Keratinocyte (primary cell): ENCODE results near the gene TRIM59. TPM values are rescaled to one million over a fixed set of nuclear protein-coding genes. Genes with fewer than 3 reads are reported as not detected.

ENCODE experiments used
- DNase-seq: peaks from one replicate; pipeline ENCODE4 v3.0.0-alpha.2; 2011; ENCODE audit warnings: low read depth, missing footprints, low spot score
- FAIRE-seq: peaks from 2 replicates; lab custom pipeline; 2011; peaks lifted over from hg19 to GRCh38; lab: Jason Lieb, UNC
- H2AFZ ChIP-seq: 2 replicates; pipeline ENCODE4 v1.6.0; 2012; ENCODE audit warnings: low read length, control low read depth, inconsistent platforms; ENCODE audit not compliant: control insufficient read depth
- H3K27ac ChIP-seq: 2 replicates; pipeline ENCODE4 v1.5.1; 2011; ENCODE audit warnings: low read length; ENCODE audit not compliant: control insufficient read depth, insufficient read depth
- H3K27me3 ChIP-seq: 3 replicates; pipeline ENCODE4 v1.6.0; 2011; ENCODE audit warnings: low read length; ENCODE audit not compliant: control insufficient read depth, insufficient read depth; ENCODE audit errors: extremely low read depth
- H3K36me3 ChIP-seq, 2 experiments: 2 replicates in 1 of 2; 3 replicates in 1 of 2; pipeline ENCODE4 v1.5.1; 2011; ENCODE audit warnings: low read length in 2 of 2, mild to moderate bottlenecking in 1 of 2; ENCODE audit not compliant: control insufficient read depth in 2 of 2, insufficient read depth in 2 of 2; ENCODE audit errors: extremely low read depth in 1 of 2
- H3K4me1 ChIP-seq: 3 replicates; pipeline ENCODE4 v1.5.1; 2011; ENCODE audit warnings: low read length; ENCODE audit not compliant: control insufficient read depth, insufficient read depth; ENCODE audit errors: extremely low read depth
- H3K4me2 ChIP-seq: 3 replicates; pipeline ENCODE4 v1.6.0; 2011; ENCODE audit warnings: low read depth, low read length; ENCODE audit not compliant: control insufficient read depth, insufficient read depth; ENCODE audit errors: extremely low read depth
- H3K4me3 ChIP-seq, 3 experiments: fragments of 200-600 bp in 1 of 3; sonication (generic) in 1 of 3; 2 replicates in 2 of 3; 3 replicates in 1 of 3; pipeline ENCODE4 v1.5.1; 2011 to 2016; ENCODE audit warnings: low read length in 3 of 3, mild to moderate bottlenecking in 3 of 3, control low read depth in 2 of 3, inconsistent platforms in 1 of 3, low read depth in 1 of 3, mixed read lengths in 1 of 3, mixed run types in 1 of 3, moderate library complexity in 1 of 3; ENCODE audit not compliant: control insufficient read depth in 2 of 3, insufficient read depth in 2 of 3; ENCODE audit errors: extremely low read depth in 1 of 3
- H3K79me2 ChIP-seq: 2 replicates; pipeline ENCODE4 v1.6.0; 2012; ENCODE audit warnings: low read length; ENCODE audit not compliant: control insufficient read depth, insufficient read depth
- H3K9ac ChIP-seq: 3 replicates; pipeline ENCODE4 v1.6.0; 2011; ENCODE audit warnings: low read length; ENCODE audit not compliant: control insufficient read depth, insufficient read depth; ENCODE audit errors: extremely low read depth
- H3K9me1 ChIP-seq: 3 replicates; pipeline ENCODE4 v1.6.0; 2011; ENCODE audit warnings: low read length; ENCODE audit not compliant: control insufficient read depth, insufficient read depth; ENCODE audit errors: extremely low read depth
- H3K9me3 ChIP-seq: 2 replicates; pipeline ENCODE4 v1.5.1; 2012; ENCODE audit warnings: low read depth, low read length; ENCODE audit not compliant: control insufficient read depth
- H4K20me1 ChIP-seq: 3 replicates; pipeline ENCODE4 v1.6.0; 2011; ENCODE audit warnings: low read length; ENCODE audit not compliant: control insufficient read depth, insufficient read depth; ENCODE audit errors: extremely low read depth
- EZH2 ChIP-seq: IDR thresholded peaks from one replicate; pipeline ENCODE4 v1.6.1; 2012; ENCODE audit warnings: inconsistent platforms, mild to moderate bottlenecking, low read length, moderate library complexity
- dilution Hi-C: fragments of 300-500 bp; cut with MboI; formaldehyde crosslinking; loops from one replicate; pipeline ENCODE4 v1.7.0; 2020; ENCODE audit warnings: low sequenced_read_pairs; ENCODE audit not compliant: extremely low pct_ligation_motif_present
- polyA plus RNA-seq, 5 experiments: library from polyadenylated mRNA; depleted of rRNA in 3 of 5; stranded (reverse) in 3 of 5; stranded (forward) in 1 of 5; unstranded in 1 of 5; fragments of >200 nt; gene quantifications; 1 replicate in 1 of 5; 2 replicates in 3 of 5; 3 replicates in 1 of 5; pipeline versions ENCODE4 v1.2.1 to v1.2.3, GENCODE V29; 2011 to 2012; ENCODE audit warnings: missing spikeins in 2 of 5, low read depth in 1 of 5, low replicate concordance in 1 of 5
- TF ChIP-seq, protein P1 (sequence below), 3 experiments: IDR thresholded peaks in 1 of 3; conservative IDR thresholded peaks in 1 of 3; optimal IDR thresholded peaks in 1 of 3; 2 replicates in 2 of 3; 3 replicates in 1 of 3; pipeline versions ENCODE3 to v1.5.1; 2011; ENCODE audit warnings: low read length in 3 of 3, mild to moderate bottlenecking in 3 of 3, moderate library complexity in 2 of 3, control low read depth in 1 of 3, inconsistent platforms in 1 of 3; ENCODE audit not compliant: insufficient read depth in 2 of 3; ENCODE audit errors: extremely low read depth in 1 of 3

Gene TRIM59
- polyA plus RNA-seq, 1 donor (not counting 4 experiments of a cell fraction or from before 2014, with no cell fraction given) = 8.0 TPM

- H3K9ac ChIP-seq = no peak overlapping the region
- H3K27ac ChIP-seq = peak overlapping the region; percentile 32
- H3K4me1 ChIP-seq = peaks cover 25% of the 10 kb centered on the region
- DNase-seq (no peak), FAIRE-seq (no peak)
- no peaks in the 10 kb centered on the region for H4K20me1 ChIP-seq
- H3K9me1 ChIP-seq = no peaks in the 10 kb centered on the region
- peaks cover 65% of the 10 kb centered on the region for H3K79me2 ChIP-seq
- TF ChIP-seq, protein P1, sequence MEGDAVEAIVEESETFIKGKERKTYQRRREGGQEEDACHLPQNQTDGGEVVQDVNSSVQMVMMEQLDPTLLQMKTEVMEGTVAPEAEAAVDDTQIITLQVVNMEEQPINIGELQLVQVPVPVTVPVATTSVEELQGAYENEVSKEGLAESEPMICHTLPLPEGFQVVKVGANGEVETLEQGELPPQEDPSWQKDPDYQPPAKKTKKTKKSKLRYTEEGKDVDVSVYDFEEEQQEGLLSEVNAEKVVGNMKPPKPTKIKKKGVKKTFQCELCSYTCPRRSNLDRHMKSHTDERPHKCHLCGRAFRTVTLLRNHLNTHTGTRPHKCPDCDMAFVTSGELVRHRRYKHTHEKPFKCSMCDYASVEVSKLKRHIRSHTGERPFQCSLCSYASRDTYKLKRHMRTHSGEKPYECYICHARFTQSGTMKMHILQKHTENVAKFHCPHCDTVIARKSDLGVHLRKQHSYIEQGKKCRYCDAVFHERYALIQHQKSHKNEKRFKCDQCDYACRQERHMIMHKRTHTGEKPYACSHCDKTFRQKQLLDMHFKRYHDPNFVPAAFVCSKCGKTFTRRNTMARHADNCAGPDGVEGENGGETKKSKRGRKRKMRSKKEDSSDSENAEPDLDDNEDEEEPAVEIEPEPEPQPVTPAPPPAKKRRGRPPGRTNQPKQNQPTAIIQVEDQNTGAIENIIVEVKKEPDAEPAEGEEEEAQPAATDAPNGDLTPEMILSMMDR (optimal IDR thresholded peaks at IDR 0.05 in 1 of 3, IDR thresholded peaks at IDR 0.05 in 1 of 3, conservative IDR thresholded peaks at IDR 0.05 in 1 of 3; ENCODE audit: extremely low read depth in 1 of 3, insufficient read depth in 2 of 3, low read length in 3 of 3) = no peak
- no peak for TF ChIP-seq EZH2
- no peak overlapping the region for H3K4me2 ChIP-seq
- no peaks in the 10 kb centered on the region for H3K27me3 ChIP-seq
- H2AFZ ChIP-seq = no peak overlapping the region
- dilution Hi-C loops = no loop called here
- H3K9me3 ChIP-seq = peaks cover 3% of the 10 kb centered on the region
- peaks cover 0 to 9% of the 10 kb centered on the region in 2 experiments for H3K36me3 ChIP-seq
- no peak overlapping the region for H3K4me3 ChIP-seq
These were observed 3.0 kb downstream of the TRIM59 start for GRCh38 chr3:160446522-160447056.

- Histone ChIP-seq H4K20me1 (no peaks in the 10 kb centered on the region), H3K4me3 (no peak overlapping the region), H3K4me2 (no peak overlapping the region), H3K27me3 (no peaks in the 10 kb centered on the region), H3K9me3 (peaks cover 3% of the 10 kb centered on the region), H3K36me3 (peaks cover 0 to 9% of the 10 kb centered on the region in 2 experiments), H3K4me1 (peaks cover 24% of the 10 kb centered on the region), H3K9me1 (no peaks in the 10 kb centered on the region), H2AFZ (no peak overlapping the region), H3K79me2 (peaks cover 70% of the 10 kb centered on the region), H3K27ac (no peak overlapping the region), H3K9ac (no peak overlapping the region)
- DNase-seq (no peak), FAIRE-seq (no peak)
- no peak for TF ChIP-seq EZH2
- TF ChIP-seq, protein P1 (optimal IDR thresholded peaks at IDR 0.05 in 1 of 3, IDR thresholded peaks at IDR 0.05 in 1 of 3, conservative IDR thresholded peaks at IDR 0.05 in 1 of 3; ENCODE audit: extremely low read depth in 1 of 3, insufficient read depth in 2 of 3, low read length in 3 of 3) = no peak
- dilution Hi-C loops = no loop called here
These were observed 3.7 kb downstream of the TRIM59 start for GRCh38 chr3:160445854-160446253.
